GM18951 (cell line): ENCODE measurements around the gene PEX13.
"Not testable (repeated sequence)": the region's sequence is repeated elsewhere in the genome, so short reads cannot be mapped to it uniquely, and the experiment has no call there.

Source experiments
- POLR2A ChIP-seq: IDR thresholded peaks from 4 replicates; pipeline ENCODE4 v1.6.1; 2011; ENCODE audit warnings: mild to moderate bottlenecking; ENCODE audit not compliant: insufficient read length, insufficient read depth; ENCODE audit errors: extremely low read depth
- in situ Hi-C: fragments of 300-500 bp; cut with MboI; formaldehyde crosslinking; loops from one replicate; pipeline ENCODE4 v1.12.0; 2022; ENCODE audit warnings: low sequenced_read_pairs, mixed read lengths, inconsistent platforms; ENCODE audit not compliant: unreplicated experiment

PEX13 gene

GRCh38 chr2:60989259-60989658, 28.3 kb upstream of the PEX13 start:
- in situ Hi-C loops, result no loop called here

GRCh38 chr2:60991644-60992043, 25.9 kb upstream of the PEX13 start:
- in situ Hi-C loops, result loop anchor here (10.0 kb wide), 2 partner anchors 177 to 277 kb away; no protein-coding TSS in a partner anchor
- TF ChIP-seq POLR2A, result no peak

More at GRCh38 chr2:60989259-60989658, 28.3 kb upstream of the PEX13 start:
- no peak for TF ChIP-seq POLR2A

DNA sequence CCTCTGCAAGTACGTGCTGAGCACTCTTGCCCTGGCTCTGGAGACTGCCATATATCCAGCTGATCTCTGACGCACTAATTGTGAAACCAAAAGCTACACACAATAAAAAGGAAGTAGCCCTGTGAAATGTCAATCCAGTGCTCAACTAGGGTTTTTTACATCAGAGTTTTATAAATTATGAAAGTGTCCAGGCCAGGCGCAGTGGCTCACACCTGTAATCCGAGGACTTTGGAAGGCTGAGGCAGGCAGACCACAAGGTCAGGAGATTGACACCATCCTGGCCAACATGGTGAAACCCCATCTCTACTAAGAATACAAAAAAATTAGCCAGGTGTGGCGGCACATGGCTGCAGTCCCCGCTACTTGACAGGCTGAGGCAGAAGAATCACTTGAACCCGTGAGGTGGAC, 24.5 kb upstream of the PEX13 start:
- no peak for TF ChIP-seq POLR2A
- in situ Hi-C loops, result loop anchor here (10.0 kb wide), 2 partner anchors 178 to 278 kb away; no protein-coding TSS in a partner anchor

GRCh38 chr2:60994131-60994530, 23.4 kb upstream of the PEX13 start:
- in situ Hi-C loops, result loop anchor here (10.0 kb wide), 2 partner anchors 179 to 279 kb away; no protein-coding TSS in a partner anchor

DNA sequence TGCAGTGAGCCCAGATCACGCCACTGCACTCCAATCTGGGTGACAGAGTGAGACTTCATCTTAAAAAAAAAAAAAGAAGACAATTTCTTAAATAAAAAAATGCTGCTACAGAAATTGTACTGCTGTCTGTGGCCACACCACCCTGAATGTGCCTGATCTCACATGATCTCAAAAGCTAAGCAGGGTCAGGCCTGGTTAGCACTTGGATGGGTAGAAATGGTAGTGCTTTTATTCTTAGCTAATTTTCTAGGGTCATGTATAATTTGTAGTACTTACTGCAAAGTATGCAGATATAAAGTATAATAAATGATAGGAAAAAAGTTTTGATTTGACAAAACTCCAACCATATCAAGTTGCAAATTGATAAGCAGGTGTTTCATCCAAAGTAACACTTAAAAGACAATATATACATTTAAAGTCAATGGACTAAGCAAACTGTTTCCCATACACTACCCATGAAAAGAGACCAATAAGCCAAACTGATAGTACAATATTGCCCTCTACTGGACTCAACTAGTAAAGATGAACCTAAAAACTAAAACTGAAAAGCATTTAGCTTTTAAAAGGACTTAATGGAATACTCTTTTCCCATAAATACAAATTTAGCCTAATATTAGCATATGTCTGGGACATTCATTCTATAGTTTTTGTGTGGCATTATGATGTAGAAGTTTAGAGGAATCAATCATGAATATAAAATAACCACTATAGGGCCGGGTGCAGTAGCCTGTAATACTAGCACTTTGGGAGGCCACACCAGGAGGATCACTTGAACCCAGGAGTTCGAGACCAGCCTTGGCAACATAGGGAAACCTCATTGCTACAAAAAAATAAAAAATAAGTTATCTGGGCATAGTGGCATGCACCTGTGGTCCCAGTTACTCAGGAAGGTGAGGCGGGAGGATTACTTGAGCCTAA, 18.6 kb upstream of the PEX13 start:
- in situ Hi-C loops, result loop anchor here (10.0 kb wide), 2 partner anchors 184 to 284 kb away; no protein-coding TSS in a partner anchor
- TF ChIP-seq POLR2A, result no peak

More at GRCh38 chr2:60994131-60994530, 23.4 kb upstream of the PEX13 start:
- no peak for TF ChIP-seq POLR2A

DNA sequence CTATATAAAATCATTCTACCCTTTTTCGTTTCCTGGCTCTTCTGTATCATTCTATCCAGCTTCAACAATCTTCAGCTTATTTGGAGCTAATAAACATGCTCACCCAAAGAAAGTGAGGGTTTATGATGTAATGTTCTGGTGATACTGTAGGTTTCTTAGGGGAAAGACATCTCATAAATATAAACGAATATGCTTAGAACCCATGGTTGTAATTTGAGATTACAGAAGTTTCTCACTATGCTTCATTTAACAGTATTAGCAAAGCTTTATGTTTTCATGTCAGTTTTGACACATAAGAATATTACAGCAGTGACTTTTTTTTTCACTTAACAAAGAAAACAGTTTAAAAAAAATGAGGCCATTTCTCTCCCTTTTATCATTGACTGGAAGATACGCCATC, 11.8 kb upstream of the PEX13 start:
- no peak for TF ChIP-seq POLR2A
- in situ Hi-C loops, result no loop called here

GRCh38 chr2:61006486-61007105, 10.9 kb upstream of the PEX13 start:
- TF ChIP-seq POLR2A, result no peak
- in situ Hi-C loops, result no loop called here

- TF ChIP-seq POLR2A, result no peak
Observed at GRCh38 chr2:61009355-61009754, 8.2 kb upstream of the PEX13 start.

GRCh38 chr2:61011678-61012077, 5.8 kb upstream of the PEX13 start:
- TF ChIP-seq POLR2A, result no peak
- in situ Hi-C loops, result no loop called here

More at GRCh38 chr2:61009355-61009754, 8.2 kb upstream of the PEX13 start:
- in situ Hi-C loops, result no loop called here

DNA sequence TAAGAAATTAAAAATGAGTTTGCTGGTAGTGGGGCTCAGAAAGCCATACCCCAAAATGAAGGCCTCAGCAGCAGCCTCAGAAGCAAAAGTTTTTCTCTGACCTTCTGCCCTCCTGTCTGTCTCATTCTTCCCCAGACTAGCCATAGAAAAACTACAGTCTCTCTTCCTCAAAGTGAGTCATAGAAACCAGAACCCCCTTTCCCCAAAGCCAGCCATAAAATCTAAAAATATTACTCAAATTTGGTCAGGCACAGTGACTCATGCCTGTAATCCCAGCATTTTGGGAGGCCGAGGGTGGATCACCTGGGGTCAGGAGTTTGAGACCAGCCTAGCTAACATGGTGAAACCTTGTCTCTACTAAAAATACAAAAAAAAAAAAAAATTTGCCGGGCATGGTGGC, 5.2 kb upstream of the PEX13 start:
- in situ Hi-C loops, result not testable (repeated sequence)

DNA sequence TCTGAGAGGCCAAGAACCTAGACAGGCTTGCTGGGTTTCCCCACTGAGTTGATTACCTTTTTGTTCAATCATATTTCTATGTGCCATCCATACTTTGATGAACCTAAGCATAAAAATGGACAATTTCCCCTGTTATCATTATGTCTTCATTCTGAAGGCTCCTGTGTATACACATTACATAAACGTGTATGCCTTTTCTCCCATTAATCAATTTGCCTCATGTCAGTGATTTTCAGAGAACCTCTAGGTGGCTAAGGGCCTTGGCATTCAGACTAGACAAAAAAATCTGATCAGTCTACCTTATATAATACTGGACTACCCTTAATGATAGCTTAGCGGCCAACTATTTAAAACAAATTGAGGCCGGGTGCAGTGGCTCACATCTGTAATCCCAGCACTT, 4.1 kb upstream of the PEX13 start:
- TF ChIP-seq POLR2A, result no peak
- in situ Hi-C loops, result no loop called here

GRCh38 chr2:61014763-61015162, 2.8 kb upstream of the PEX13 start:
- TF ChIP-seq POLR2A, result no peak
- in situ Hi-C loops, result no loop called here

DNA sequence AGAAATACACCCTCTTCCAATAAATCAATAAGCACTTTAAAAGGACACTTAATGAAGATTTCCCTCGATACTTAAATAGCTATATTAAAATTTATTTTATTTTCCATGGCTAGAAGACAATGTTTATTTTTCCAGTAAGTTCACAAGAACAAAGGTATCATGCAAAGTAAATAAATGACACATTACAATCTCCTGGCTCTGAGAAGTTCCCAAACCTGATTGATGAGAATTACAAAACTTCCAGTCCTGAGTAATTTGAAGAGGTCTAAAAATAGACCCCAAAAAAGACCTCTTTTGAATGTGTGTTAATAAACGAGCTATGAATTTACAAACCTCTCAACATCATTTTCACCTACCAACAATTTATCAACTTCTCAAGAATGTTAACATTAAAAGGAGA, 1.5 kb upstream of the PEX13 start:
- no peak for TF ChIP-seq POLR2A
- in situ Hi-C loops, result no loop called here
